Vagina (tissue), 2 donors: ENCODE results near the gene UMODL1.

ENCODE experiments used
- POLR2A ChIP-seq, 2 donors: fragments of 450-650 bp; IDR thresholded peaks; one replicate each; pipeline ENCODE4 v1.6.1; 2017; ENCODE audit warnings: antibody characterized with exemption in 2 of 2, mild to moderate bottlenecking in 2 of 2, moderate library complexity in 2 of 2
- TF ChIP-seq, protein P1 (sequence below), 3 experiments: fragments of 450-650 bp in 2 of 3; fragments of 200-600 bp in 1 of 3; sonication (generic) in 1 of 3; IDR thresholded peaks; one replicate each; pipeline ENCODE4 v1.5.1; 2017 to 2019; ENCODE audit warnings: antibody characterized with exemption in 3 of 3, mild to moderate bottlenecking in 2 of 3, moderate library complexity in 2 of 3

DNA sequence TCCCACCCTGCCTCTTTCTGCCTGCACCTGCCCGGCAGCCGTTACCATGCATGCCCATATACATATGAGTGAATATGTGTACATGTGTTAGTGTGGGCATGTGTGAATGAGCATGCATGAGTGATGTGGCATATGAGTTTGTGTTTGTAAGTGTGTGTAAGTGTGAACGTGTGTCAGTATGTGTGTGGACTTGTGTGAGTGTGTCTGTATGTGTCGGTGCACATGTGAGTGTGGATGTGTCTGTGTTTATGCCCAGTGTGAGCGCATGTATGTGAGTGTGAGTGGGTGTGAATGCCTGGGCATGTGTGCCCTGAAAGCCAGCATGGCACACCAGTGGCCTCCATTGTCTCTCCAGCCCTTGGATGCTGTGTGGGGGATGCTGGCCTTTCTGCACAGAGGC lies 2.5 kb upstream of the UMODL1 start:
- no peak for TF ChIP-seq POLR2A (IDR thresholded peaks at IDR 0.05)
- TF ChIP-seq, protein P1, sequence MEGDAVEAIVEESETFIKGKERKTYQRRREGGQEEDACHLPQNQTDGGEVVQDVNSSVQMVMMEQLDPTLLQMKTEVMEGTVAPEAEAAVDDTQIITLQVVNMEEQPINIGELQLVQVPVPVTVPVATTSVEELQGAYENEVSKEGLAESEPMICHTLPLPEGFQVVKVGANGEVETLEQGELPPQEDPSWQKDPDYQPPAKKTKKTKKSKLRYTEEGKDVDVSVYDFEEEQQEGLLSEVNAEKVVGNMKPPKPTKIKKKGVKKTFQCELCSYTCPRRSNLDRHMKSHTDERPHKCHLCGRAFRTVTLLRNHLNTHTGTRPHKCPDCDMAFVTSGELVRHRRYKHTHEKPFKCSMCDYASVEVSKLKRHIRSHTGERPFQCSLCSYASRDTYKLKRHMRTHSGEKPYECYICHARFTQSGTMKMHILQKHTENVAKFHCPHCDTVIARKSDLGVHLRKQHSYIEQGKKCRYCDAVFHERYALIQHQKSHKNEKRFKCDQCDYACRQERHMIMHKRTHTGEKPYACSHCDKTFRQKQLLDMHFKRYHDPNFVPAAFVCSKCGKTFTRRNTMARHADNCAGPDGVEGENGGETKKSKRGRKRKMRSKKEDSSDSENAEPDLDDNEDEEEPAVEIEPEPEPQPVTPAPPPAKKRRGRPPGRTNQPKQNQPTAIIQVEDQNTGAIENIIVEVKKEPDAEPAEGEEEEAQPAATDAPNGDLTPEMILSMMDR (IDR thresholded peaks at IDR 0.05), result no peak
